GM12892 (cell line): ENCODE measurements around the gene MACROD2.

ENCODE experiments used
- POLR2A ChIP-seq: IDR thresholded peaks from 2 replicates; pipeline ENCODE4 v1.6.1; 2011; ENCODE audit warnings: low read depth, low read length, control low read depth
- POLR2AphosphoS5 ChIP-seq: IDR thresholded peaks from 2 replicates; pipeline ENCODE4 v1.6.1; 2011; ENCODE audit warnings: low read depth, low read length, control low read depth
- TAF1 ChIP-seq: IDR thresholded peaks from 2 replicates; pipeline ENCODE4 v1.6.1; 2011; ENCODE audit warnings: low read depth, mild to moderate bottlenecking, control low read depth, low read length, borderline replicate concordance

DNA sequence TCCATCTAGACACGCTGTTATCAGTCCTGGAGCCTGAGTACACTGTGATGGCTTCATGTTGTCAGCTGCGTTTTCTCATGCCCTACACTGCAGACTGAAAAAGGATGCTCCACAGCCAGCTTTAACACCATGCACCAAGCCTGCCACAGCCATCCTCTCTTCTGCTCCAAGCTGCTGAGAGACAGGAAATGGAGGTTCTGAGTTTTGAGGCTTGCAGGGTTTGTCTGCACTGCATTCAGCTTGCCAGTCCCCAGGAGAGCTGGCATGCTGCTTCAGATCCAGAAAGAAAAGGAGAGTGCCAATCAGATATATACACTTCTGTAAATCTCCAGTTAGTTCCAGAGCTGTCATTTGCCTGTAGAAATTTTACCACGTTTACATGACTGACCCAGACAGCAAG lies 892.8 kb downstream of the MACROD2 start:
- no peak for TF ChIP-seq POLR2AphosphoS5
- TF ChIP-seq POLR2A: no peak
- no peak for TF ChIP-seq TAF1
